AG10803 (cell line): ENCODE results near the gene CPNE5.

Experiments used
- DNase-seq: peaks from one replicate; pipeline ENCODE4 v3.0.0; 2010; ENCODE audit warnings: low read depth
- H3K4me3 ChIP-seq: 2 replicates; pipeline ENCODE4 v1.5.1; 2011; ENCODE audit warnings: mild to moderate bottlenecking, low read length, control low read depth
- CTCF ChIP-seq: conservative IDR thresholded peaks from 2 replicates; pipeline ENCODE4 v1.5.1; 2011; ENCODE audit warnings: mild to moderate bottlenecking, low read length, control low read depth, inconsistent platforms

The CPNE5 gene

GRCh38 chr6:36863670-36864540, 24.7 kb upstream of the CPNE5 start:
- DNase-seq = no peak
- no peak overlapping the region for H3K4me3 ChIP-seq
- TF ChIP-seq CTCF = no peak

- DNase-seq = no peak
- no peak overlapping the region for H3K4me3 ChIP-seq
- TF ChIP-seq CTCF = no peak
These were observed 23.7 kb upstream of the CPNE5 start for GRCh38 chr6:36862848-36863382.

GRCh38 chr6:36862164-36862847, 23.1 kb upstream of the CPNE5 start:
- DNase-seq = no peak
- no peak for TF ChIP-seq CTCF

GRCh38 chr6:36860126-36860525, 20.9 kb upstream of the CPNE5 start:
- no peak overlapping the region for H3K4me3 ChIP-seq
- no peak for DNase-seq
- no peak for TF ChIP-seq CTCF

More at GRCh38 chr6:36862164-36862847, 23.1 kb upstream of the CPNE5 start:
- H3K4me3 ChIP-seq = no peak overlapping the region

GRCh38 chr6:36858407-36858981, 19.2 kb upstream of the CPNE5 start:
- H3K4me3 ChIP-seq = no peak overlapping the region
- DNase-seq = peak; percentile 80
- no peak for TF ChIP-seq CTCF

- no peak overlapping the region for H3K4me3 ChIP-seq
- TF ChIP-seq CTCF = no peak
- DNase-seq = no peak
These were observed 18.1 kb upstream of the CPNE5 start for GRCh38 chr6:36857325-36857724.
